Hematopoietic multipotent progenitor cell treated with erythropoietin and hydrocortisone succinate and interleukin-3 and kit ligand, for 17 days (in vitro differentiated cells): ENCODE data around the gene PGM1.
A peak's percentile ranks its signal among the peaks of the same experiment; 100 is the strongest.

ENCODE experiments used
- DNase-seq: peaks from one replicate; pipeline ENCODE4 v3.0.0-alpha.2; 2015; ENCODE audit warnings: low spot score

Gene PGM1

DNA sequence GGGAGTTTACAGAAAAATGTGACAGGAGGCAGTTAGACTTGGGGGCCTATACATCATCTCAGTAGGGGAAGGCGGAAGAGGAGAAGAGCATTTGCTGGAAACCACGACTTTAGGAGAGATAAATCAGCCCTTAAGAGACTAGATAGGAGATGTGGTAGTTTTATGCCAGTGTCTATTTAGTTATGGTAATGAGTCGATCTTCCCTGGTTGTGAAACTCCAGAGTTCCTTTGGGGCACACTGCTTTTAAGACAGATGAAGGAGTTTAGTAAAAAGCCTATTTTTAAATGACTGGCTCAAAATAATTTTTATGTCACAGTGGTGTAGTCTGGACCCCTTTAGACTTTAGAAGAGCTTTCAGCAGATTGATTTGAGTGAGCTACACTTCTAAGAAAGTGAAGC lies 7.8 kb downstream of the PGM1 start:
- DNase-seq, result no peak

DNA sequence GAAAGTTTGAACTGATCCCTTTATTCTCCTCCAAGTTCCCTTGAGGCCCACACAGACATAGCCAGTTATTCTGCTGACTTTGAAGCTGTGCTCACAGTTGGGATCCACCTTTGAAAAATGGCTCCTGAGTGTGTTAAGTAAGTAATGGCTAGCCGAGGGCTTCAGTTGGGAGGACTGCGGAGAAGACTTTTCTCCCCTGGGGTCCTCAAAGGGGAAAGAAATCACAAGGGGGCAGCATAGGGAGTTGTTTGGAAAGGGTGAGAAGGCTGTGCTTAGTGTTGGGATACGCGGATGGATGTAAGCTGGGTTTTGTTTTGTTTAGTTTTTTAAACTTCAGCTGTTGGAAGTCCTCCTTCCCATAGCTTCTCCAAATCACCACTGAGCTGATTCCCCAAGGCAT lies 8.3 kb downstream of the PGM1 start:
- DNase-seq, result no peak

DNA sequence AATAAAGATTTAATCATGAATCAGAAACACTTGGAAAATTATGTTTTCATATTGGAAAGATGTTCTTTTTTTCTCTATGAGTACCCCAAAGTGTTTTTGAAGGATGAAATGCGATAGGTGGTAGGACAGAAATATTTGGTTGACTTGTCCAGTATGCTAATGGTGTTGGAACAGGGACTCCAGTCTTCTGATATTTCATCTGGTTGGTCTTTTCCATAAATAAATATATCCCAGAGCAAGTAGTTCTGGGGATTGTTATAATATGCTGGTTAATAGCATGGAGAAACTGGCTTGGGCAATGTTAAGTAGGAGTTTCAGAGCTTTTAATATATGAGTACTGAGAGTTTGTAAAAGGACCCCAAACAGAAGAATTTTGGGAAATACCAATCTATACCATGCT lies 8.7 kb downstream of the PGM1 start:
- no peak for DNase-seq

DNA sequence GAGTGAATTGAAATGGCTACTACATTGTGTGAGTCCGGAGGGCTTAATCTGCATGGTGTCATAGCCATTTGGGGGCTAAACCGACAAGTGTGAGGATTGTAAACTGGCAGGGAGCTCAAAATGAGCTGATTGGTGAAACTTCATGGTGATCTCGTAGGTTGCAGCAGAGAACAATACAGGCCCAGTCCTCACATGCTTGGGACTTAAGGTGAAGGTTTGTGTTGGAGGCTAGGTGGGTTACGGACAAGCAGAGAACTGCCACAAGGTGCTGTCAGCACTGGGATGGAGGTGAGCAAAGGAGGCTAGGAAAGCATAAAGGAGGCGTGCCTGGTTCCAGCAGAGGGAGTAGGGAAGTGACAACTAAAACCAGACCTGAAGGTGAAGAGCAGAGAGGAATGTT lies 9.4 kb downstream of the PGM1 start:
- DNase-seq, result no peak

DNA sequence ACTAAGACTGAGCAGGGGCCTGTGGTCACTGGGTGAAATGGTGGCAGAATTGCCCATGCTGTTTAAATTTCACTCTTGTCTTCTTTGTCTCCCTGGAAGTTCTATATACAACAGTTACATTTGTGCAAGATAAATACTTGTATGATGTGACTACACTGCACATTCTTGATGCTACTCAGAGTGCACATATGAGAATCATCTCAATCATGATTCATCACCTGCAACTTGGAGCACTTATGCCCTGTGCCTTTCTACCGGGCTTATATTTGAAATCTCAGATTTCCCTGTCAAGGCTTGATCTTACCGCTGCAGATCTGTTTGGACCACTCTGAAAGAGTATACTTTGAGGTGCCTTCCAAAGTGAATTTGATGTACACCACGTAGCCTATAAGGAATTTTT lies 10.6 kb downstream of the PGM1 start:
- no peak for DNase-seq

DNA sequence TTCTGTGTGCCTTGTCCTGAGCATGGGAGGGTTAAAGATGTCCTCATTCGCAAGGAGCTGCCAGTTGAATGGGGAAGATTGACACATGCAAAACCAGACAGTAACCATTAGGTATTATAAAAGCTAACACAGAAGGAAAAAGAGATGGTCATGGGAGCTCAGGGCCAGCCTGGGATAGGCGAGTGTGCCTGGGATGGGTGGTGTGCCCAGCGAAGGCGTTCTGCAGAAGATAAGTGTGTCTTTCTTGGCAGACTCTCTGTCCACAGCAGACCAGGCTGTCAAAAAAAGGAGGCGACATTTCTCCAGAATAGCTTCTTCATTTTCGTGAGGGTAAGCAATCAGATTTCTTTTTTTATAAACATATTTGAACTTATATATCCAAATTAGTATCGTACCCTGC lies 14.1 kb downstream of the PGM1 start:
- no peak for DNase-seq

DNA sequence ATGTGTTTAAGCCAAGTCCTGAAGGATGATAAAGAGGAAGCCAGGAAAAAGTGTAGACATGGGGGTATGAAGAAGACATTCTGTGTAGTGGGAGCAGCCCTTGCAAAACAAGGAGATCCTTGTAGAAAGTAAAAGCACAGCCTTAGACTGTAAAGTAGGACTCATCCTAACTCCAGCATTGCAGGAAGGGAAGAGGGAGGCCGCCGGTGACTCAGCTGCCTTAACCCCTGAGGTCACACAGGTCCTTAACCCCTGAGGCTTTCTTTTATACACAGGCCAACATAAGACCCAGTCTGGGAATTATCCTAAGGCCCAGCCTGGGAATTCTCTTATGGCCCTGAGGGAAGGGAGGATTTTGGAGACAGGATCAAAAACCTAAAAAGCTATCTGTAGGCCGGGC lies 18.0 kb downstream of the PGM1 start:
- DNase-seq, result no peak

DNA sequence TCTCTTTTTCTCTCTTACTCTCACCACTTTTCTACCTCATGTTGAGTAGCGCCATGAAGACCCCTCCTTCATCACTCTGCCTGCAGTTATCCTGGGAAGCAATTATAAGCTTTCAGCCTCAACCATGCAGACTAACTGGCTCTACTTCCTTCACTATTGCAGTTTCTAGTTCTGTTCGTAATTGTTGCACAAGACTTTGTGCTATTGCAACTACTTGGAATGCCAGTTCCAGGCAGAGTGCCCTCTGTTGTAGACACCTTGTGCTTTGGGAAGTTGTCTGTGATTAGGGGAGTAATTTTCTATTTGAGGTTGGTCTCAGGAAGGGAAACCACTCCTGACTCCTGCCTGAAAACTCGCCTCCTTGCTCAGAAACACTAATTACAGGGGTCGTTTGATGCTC lies 19.4 kb downstream of the PGM1 start:
- DNase-seq, result no peak

DNA sequence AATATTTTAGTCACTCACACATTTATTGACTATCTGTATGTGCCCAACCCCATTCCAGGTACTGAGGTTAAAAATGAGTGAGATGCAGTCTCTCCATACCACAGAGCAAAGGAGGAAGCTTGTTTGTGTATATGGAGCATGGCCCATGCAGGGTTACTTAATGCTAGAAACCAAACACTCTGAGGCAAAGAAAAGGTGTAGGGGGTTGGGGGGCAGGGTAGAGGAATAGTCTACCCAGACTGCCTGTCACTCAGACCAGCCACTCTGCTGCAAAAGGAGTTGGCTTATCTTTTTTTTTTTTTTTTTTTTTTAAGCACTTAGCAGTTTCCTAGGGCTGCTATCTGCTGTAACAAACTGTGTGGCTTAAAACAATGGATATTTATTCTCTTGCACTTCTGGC lies 19.8 kb downstream of the PGM1 start:
- no peak for DNase-seq

DNA sequence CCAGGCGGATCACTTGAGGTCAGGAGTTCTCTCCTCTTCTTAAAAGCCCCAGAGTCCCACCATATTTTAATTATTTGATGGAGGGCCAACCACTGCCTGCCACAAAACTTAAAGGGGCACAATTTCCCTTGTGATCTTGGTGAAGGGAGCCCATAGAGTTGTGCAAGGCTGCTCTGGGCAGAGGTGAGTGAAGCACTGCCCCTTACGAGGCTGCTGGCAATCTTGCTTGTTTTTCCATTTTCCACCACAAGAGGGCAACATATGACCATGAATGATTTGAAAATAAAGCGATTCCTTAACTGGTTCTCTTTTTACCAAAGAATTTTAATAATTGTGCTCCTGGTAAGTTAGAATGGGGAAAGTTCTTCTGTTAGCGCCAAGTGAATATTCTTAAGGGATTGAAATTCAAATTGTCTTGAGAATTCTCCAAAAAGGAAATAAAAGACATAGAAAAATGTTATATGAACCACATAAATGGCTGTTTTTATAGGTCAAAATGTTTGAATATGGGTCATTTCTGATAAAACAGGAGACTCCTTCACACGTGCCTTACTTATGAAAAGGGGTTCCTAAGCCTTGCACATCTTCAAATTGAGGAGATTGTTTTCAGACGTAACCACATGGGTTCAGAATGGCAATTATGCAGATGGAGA lies 22.7 kb downstream of the PGM1 start:
- peak; percentile 72 for DNase-seq

DNA sequence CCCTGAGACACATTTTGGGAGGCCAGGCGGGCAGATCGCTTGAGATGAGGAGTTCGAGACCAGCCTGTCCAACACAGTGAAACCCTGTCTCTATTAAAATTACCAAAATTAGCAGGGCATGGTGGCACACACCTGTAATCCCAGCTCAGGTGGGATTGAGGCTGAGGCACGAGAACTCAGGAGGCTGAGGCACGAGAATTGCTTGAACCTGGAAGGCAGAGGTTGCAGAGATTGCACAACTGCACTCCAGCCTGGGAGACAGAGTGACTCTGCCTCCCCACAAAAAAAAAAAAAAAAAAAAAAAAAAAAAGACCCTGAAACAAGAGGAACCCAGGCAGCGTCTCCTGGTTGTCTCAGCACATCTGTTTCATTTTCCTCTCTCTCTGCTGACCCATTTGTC lies 24.2 kb downstream of the PGM1 start:
- DNase-seq, result no peak

DNA sequence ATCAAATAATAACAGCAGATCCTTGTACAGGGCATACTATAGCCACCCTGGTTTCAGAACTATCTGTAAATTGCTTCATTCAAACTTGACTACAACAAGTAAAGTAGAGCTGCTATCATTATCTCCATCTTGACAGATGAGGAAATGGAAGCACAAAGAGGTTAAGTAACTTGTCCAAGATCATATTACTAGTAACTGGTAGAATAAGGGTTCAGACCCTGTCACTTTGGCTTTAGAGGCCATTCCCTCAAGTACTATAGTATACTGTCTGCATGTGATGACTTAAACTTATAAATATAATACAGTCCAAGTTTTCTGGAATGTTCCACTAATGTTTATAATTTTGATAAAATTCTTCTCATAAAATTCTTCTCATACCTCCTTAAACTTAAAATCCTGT lies 24.8 kb downstream of the PGM1 start:
- no peak for DNase-seq

DNA sequence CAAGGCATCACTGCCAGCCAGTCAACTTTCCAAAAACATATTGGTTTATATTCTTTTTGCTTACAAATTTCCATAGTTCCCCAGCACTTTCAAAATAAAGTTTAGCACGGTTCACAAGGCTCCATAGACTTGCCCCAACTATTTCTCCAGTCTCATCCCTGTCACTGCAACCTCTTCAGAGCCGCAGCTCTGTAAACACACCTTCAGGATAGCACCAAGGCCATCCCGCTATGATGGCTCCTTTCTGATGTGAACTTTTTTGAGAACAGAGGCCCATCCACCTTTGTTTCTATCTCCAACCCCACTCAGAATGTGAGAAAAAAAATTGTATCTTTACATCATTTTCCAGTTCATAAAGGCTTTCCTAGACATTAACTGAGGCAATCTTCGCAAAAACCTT lies 26.3 kb downstream of the PGM1 start:
- no peak for DNase-seq

DNA sequence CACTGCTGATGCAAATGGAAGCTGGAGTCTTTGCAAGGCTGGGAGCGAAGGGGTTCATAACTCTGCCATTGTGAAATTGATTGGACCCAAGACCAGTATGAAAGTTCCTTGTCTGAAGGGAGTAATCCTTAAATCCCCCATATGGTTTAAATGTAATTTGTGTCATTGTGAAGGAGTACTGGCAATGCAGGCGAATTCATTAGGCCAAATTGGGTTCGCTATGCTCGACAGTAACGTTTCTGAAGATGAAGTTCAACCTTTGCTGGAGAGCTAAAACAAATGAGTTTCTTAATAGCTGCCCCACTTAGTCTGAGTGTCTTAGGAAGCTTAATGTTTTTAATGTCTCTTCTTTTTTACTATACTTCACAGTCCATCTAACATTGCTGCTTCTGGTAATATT lies 27.5 kb downstream of the PGM1 start:
- no peak for DNase-seq

DNA sequence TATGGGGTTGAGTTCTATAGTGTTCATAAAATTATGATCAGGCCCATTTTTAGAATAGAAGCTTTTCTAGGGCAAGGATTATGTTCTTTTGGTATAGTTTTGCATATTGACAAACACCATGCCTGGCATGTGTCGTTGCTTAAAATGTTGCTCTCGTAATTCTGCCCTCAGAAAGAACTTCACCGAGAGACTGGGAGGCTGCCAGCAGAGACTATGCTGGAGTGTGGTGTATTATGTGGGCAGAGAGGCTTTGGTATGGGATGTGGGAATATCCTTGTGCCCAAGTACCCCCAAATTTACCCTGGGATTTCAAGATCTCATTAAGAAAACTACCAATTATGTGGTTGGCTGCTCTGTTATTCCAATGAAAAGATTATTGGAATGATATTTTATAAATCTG lies 27.9 kb downstream of the PGM1 start:
- DNase-seq, result no peak

DNA sequence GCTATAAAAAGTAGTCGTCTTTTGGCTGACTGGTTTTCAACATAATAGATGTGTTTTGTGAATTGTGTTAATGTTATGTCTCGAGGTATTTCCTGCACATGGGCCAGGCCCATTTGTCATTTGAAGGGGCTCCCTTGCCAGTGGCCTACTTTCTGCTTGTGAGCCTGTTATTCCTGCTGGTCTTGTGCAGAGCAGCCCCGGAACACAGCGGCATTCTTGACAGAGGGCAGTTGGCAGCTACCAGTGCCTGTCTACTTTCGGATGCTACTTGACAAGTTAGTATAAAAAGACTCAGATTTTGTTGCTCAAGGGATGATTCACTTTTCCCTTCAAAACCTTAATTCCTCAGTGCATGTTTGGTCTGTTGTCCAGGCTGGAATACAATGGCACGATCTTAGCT lies 28.5 kb downstream of the PGM1 start:
- DNase-seq, result no peak

DNA sequence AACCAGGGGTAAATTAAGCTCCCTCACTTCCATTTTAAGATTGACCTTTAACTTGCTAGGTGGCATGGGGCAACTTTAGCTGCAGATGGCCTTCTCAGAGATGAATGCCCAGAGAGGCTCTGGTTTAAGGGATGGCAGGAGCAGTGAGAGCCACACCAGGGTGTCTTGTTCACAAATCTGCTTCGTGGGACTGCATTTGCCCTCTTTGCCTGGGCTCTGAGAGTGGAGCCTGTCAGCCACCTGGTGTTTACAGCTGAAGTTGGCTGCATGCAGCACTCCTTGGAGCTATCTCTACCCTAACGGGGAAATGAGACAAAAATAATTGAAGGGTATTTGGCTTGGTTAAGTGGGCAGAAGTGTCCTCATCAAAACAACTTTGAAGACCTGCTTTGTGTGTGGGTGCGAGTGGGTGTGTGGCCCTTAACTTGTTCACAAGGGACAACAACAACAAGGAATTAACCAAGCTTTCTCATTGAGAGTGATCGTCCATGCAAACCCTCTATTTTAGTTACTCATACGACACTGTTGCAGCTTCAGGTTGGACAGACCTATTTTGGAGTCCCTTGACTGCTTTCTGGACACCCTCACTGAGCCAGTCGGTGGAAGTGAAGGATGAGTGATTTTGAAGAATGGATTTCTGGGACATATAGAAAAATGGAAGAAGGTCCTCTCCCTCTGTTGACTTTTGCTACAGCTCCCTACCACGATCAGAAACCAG lies 29.8 kb downstream of the PGM1 start:
- DNase-seq, result no peak

DNA sequence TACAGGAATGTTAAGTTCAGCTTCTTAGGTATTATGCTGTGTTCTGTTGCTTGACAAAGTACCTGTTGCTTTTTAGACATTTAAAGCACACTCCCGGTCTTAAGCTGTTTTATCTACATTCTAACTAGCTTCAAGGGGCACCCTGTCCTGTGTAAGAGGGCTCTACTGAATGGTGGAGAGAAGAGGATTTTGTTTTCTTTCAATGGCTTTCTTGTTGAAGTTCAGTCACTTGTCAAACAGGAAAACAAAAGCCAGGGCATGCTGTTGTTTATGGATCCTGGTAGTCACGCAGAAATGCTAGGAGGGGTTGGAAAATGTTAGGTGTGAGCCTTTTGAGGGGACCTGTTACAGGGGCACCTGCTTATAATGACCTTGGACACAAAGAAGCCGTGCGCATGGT lies 30.7 kb downstream of the PGM1 start:
- DNase-seq, result no peak

DNA sequence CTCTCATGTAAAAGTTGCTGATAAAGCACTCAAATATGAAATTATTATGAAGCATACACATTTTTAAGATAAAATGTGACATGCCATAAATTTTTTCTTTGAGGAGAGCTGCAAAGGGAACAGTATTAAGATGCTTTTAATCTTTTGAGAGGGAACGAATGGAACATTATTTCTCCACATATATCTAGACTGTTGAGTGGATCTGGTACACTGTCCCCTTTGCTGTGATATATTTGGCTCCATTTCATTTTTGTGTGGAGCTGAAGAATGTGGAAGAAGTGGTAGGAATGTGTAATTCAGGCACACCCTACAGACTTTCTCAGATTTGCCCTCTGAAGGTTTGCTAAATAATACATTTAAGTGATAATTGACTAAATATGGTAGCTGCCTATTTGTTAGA lies 31.7 kb downstream of the PGM1 start:
- no peak for DNase-seq

DNA sequence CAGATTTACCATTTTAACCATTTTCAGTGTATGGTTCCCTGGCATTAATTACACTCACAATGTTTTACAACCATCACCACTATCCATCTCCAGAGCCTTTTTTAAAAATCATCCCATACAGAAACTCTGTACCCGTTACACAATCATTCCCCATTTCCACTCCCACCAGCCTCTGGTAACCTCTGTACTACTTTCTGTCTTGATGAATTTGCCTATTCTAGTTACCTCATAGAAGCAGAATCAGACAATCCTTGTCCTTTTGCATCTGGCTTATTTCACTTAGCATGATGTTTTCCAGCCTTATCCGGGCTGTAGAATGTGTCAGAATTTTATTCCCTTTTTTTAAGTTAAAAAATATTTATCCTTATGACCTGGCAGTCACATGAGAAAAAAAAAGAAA lies 33.0 kb downstream of the PGM1 start:
- no peak for DNase-seq

DNA sequence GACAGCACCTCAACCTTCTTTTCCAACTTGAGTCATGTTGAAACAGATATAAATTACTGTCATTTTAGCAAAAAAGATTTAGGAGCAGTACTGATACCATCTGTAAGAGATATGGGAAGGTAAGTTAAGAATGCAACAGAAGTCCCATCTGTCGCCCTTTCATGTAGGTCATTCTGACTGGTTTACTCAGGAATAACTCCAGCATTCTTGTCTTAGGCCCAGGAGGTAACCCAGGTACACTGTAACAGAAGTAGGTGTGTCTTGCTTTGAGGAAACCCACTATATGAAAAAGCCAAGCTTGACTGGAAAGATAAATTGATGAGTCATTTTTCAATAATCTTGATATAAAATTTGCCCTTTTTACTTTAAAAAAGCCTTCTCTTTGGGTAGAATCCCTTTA lies 35.4 kb downstream of the PGM1 start:
- no peak for DNase-seq

DNA sequence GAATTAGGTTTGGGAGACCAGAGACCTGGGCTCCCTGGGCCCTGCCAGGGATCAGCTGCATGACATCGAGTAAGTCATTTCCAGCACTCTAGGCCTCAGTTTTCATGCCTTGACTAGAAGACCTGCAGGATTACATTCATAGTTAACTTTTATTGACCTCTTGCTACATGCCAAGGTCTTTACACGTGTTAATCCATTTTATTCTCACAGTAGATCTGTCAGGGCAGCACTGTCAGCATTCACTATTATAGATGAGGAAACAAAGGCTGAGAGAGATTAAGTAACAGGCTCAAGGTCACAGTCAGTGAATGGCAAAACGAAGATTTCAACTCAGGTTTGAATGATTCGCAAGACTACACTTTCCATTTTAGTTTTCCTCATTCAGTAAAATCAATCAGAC lies 37.0 kb downstream of the PGM1 start:
- no peak for DNase-seq

DNA sequence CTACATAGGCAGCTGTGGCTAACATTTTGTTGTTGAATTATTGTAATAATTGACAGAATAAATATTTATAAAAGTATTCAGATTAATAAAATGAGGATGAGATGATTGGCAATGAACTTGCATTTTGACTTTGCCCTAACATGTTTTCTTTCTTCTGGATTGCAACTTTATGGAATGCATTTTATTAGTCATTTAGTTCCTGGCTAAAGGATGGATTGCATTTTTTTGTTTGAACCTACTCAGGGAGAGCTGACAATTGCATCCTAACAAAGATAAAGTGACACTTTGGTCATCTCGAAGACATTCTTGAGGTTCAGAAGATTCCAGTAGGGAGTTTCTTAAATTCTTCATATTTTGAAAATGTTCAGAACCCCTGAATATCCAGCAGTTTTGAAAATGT lies 37.5 kb downstream of the PGM1 start:
- DNase-seq, result no peak

DNA sequence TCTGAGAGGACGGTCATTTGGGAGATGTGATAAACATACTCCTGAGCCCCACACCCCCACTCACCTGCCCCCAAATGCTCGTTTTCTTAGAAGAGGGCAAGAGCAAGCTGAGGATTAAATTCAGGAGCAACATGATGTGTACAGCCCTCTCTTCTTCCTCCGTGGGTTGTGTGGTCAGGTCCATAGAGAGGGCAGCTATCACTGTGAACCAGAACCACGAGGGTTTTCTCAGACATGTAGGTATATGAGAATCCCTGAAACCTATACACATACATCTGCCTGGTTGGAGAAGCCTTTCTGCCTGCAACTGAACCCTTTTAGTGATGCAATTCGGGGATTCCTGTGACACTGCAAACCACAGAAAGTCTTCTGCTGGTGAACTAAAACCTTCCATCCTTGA lies 38.9 kb downstream of the PGM1 start:
- DNase-seq, result no peak
